Stimulated activated CD4-positive, alpha-beta T cell treated with anti-CD3 and anti-CD28 coated beads, Interleukin-1b, Interleukin-23, amount 100 ng/mL, for 48 hours (primary cell): ENCODE data around the gene PLPPR5.

Experiments
- DNase-seq: peaks from one replicate; pipeline ENCODE4 v3.0.0-alpha.2; 2020

PLPPR5 gene

DNA sequence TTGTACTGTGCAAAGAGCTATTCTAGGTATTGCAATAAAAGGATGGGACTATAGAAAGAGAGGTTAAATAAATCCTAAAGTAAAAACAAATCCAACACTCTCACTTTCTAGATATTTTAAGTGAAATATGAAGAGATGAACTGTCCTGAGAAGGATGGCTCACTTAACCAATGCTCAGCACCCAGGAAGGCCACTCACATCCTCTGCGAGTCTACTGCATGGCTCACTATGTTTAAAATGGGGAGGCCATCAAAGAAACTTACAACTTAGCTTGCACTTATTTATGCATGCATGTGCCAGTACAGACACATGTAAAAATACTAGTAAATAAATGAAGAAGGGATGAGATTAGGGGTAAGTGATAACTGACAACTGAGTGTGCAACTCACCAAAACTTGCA is 37.5 kb downstream of the PLPPR5 start:
- DNase-seq = no peak

DNA sequence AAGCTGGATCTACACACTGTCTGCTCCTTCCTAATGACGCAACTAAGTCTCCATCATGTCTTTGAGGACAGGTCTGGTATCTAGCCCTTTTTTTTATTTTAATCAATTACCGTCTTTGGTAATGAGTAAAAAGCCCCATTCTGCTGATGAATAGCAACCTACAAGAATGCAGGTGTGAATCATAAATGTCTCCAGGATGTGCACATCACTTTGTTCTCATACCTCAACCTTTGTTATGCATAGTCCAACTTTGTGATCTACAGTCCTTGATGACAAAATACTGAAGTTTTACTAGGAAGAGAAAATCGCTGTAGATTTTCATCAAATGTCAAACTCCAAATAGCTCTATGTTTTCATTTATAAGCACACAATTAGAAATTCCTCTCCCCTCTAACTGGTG is 39.3 kb downstream of the PLPPR5 start:
- no peak for DNase-seq

DNA sequence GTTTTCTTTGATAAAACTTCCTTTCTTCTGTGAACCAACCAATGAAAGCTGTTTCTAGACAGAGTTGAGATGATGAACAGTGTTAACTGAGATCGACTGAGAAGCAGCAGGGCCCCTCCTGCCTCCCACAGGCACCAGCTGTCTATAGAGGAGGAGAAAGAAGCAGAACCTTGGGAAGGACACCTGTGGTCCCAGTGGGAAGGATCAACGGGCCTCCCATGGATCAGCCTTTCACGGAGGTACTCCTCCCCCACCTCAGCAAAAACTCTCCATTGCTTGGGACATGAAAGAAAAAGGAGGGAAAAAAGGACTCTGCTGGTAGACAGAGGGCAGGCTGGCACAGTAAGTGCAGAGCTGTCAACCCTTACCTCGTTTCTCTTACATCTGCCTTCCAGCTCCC is 40.5 kb downstream of the PLPPR5 start:
- no peak for DNase-seq

GRCh38 chr1:98963064-98963758 is 41.5 kb downstream of the PLPPR5 start:
- no peak for DNase-seq

DNA sequence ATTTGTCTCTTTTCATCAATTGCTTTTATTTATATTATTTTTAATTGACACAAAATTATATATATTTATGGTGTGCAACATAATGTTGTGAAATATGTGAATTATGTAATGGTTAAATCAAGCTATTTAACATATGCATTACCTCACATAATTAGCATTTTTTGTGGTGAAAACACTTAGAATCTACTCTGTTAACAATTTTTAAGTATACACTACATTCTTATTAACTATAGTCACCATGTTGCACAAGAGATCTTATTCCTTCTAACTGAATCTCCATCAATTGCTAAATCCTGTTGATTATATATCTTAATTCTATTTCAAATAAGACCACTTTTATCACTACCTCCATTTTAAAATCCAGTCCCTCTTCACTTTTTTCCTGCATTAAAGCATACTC is 42.5 kb downstream of the PLPPR5 start:
- no peak for DNase-seq

DNA sequence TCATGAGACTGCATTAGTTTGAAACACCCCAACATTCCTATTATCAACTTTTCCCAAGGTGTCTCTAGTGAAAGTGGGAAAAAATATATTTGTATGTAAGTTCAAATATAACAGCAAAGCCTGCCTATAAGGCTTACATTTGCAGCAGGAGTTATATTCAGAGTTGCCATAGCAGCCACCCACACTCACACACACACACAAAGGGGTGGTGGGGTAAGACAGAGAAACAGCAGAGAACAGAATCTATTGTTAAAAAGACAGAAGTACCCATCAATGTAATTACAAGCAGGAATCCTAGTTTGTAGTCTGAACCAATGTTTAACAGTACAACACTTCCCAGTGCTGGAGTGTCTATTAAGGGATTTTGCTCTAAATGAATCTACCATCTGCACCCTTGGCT is 55.0 kb downstream of the PLPPR5 start:
- DNase-seq = no peak

- no peak for DNase-seq
Measured at GRCh38 chr1:98949166-98949565, 55.5 kb downstream of the PLPPR5 start.

DNA sequence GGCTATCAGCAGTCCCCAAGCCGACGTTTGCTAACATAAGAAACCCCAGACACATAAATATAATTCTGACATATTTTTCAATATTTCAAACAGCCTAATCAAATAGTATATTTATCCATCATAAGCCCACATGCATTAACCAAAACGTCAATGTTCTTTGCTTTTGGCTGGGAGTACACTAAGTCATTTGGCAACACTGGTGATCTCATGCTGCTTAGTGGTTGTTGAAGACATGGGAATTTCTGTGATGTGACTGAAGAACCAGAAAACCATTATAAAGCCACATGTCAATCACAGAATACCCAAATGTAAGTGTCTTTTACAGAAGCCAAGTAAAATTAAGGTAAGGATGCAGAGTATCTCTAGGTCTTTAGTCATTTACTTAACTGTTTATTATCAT is 57.6 kb downstream of the PLPPR5 start:
- no peak for DNase-seq

DNA sequence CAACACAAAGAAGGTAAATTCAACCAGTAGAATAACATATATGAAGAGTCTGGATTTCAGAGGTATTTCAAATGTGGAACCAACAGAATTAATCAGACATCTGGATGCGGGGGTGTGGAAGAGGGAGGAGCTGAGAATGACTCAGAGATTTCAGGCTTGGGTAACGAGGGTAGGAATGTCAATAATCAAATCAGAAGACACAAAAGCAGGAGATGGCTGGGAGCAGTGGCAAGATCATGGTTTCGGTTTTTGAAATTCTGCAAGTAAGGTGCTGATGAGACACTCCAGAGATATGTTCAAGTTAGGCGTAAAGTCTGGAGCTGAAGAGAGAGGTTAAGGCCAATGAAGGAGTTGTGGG is 64.0 kb downstream of the PLPPR5 start:
- no peak for DNase-seq

- no peak for DNase-seq
Measured at GRCh38 chr1:98940069-98940721, 64.5 kb downstream of the PLPPR5 start.

- DNase-seq = no peak
Measured at GRCh38 chr1:98939471-98939870, 65.2 kb downstream of the PLPPR5 start.

DNA sequence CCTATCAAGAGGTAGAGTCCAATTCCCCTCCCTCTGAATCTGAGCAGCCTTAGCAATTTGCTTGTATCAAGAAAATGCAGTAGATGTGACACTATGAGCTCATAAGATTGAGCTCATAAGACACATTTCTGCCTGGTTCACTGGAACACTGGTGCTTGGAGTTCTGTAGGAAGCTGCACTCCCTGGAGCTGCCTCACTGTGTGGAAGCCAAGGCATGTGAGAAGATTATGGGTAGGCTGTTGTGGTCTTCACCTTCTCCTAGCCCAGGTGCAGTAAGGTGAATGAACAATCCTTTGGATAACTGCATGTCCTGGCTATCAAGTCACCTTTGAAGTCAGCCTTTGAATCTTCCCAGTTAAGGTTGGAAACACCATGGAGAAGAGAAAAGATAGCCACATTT is 67.3 kb downstream of the PLPPR5 start:
- no peak for DNase-seq

GRCh38 chr1:98932184-98932583 is 72.5 kb downstream of the PLPPR5 start:
- no peak for DNase-seq

DNA sequence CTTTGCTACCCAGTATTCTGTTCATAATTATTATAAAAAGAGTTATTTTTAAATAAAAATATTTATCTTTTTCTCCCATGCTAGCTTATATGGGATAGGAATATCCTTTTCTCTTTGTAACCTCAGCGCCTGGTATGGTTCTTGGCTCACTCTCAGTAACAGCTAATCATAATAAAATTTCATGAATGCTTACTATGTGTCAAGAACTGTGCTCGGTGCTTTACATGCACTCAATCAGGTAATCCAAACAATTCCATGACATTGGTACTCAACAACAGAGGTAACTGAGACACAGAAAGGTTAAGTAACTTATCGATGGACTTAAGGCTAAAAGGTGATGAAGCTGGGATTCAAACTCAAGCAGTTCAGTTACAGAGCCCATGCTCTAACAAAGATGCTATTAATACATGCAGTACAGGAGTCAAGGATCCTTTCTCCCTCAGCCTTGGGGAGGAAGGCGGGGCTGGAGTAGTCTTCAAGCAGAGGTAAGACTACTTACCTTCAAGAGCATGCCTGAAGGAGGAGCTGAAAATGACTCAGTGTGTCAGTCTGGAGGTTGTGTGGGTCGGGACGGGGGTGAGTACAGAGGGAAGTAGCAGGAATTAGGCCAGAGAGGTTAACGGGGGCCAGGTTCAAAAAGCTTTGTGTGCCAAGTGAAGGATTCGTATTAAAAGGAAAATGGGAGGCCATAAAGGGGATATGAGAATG is 73.4 kb downstream of the PLPPR5 start:
- no peak for DNase-seq

DNA sequence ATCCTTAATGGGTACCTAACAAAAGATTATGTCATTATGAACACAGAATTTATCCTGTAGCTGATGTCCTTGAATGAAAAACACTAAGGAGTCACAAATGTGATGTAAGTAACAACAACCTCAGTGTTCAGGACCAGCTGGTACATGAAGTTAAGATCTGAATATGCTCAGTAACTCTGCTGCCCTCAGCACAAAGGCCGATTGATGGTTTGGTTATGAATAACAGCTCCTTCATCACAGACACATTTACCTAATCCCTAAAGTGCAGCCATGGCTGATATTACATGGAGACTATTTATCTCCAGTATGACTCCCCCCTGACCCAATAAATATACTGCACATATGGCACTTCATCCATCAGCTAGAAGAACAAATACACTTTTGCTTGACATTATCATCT is 75.2 kb downstream of the PLPPR5 start:
- DNase-seq = no peak

DNA sequence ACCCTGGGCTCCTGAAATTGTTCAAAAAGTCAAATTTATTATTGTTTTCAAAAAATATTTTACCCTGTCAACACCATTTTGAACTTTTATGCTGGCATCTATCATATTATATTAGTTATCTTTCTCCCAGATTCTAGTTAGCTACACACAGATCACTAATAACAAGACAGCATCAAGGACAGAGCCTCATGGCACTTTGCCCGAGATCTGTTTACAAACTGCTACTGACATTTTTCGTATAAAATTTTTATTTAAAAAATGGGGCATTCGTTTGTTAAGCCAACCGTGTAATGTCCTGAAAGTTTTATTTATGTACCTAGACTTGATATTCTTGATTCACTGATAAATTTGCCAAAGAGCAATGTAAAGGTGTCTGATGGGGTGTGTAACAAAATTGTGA is 78.1 kb downstream of the PLPPR5 start:
- no peak for DNase-seq

GRCh38 chr1:98924977-98925376 is 79.7 kb downstream of the PLPPR5 start:
- DNase-seq = no peak

DNA sequence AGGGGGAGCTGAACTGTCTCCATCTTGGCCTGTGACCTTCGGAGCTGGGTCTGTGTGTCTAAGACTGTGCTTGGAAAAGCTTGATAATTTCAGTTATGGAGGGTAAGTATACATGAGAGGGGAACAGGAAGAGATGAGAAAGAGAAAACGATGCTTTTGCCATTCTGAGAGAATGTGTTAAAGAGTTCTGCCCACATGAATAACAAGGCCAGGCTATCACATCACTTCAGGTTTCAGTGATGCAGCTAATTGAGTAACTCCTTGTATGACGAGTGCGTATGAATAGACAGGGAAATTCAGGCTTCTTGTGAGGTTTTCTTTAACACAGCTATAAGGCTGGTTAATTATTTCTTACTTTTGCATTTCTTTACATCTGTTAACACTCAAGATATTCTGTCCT is 81.0 kb downstream of the PLPPR5 start:
- DNase-seq = no peak

DNA sequence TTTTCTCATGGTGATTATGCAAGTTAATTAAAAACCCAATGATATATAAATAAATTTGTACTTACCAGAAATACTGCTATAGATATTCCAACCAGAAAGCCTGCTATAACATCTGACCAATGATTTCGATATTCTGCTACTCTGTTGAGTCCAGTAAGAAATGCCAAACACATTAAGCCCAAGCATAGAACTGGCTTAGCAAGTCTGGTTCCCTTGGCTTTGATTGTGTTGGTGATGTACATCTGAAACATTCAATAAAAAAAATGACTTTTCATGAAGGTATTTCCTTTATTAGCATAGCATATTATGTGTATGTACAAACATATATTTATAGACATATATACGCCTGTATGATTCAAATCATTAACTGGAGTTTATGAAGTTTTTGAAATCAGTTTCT is 82.8 kb downstream of the PLPPR5 start:
- no peak for DNase-seq

GRCh38 chr1:98920441-98921110 is 84.1 kb downstream of the PLPPR5 start:
- DNase-seq = no peak

DNA sequence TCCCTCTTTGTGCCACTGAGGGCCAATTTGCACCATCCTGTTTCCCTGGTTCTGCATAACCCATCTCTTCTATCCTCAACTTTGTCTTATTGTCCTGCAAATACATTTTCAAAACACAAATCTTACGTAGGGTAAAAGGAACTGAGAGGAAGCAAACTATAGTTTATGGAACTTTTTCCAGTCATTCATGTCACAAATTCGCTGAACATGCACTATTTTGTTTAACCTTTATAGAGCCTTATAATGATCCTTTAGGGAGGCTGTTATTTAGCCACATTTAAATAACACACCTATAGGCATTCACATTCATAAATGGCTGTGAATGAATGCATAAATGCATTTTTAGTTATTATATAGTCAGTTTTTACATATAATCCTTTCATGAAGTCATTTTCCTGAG is 85.0 kb downstream of the PLPPR5 start:
- no peak for DNase-seq

DNA sequence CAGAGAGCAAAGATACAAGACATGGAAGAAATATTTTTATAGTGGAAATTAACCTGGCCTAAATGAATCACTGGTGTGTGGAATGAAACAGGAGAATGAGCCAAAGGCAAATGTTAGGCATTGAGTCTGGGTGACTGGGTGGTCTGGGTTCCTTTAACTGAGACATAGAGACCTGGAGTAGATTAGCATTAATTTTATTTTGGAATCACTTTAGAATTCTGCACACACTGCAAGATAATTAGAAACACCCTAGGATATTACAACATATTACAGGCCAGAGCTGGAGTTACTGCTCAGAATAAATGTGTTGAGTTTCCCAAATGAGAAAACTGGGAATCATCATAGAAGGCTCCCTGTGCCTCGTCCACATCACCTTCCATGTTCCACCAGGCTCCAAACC is 85.5 kb downstream of the PLPPR5 start:
- no peak for DNase-seq

- DNase-seq = no peak
Measured at GRCh38 chr1:98914547-98914946, 90.1 kb downstream of the PLPPR5 start.

DNA sequence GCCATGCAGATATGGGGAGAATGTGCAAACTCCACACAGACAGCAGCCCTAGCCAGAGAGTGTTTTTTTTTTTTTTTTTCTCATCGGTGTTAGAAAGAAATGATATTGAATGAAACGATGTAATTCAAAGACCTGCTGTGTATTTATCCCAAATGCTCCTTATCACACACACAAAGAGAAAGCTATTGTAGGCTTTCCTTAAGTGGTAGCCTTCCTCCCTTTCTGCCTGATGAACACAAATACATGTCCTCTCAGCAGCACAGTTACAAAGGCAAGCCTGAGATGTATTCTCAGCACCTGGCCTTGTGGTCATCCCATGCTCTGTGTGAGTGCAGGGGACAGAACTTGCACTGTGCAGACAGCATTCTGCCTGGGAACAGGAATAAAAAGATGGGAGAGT is 93.8 kb downstream of the PLPPR5 start:
- no peak for DNase-seq
